WTC11 (cell line): ENCODE results near the gene ACER1. TPM values are rescaled to one million over a fixed set of nuclear protein-coding genes. Genes with fewer than 3 reads are reported as not detected.
"Not testable (repeated sequence)": the region's sequence is repeated elsewhere in the genome, so short reads cannot be mapped to it uniquely, and the experiment has no call there.

Experiments used
- ATAC-seq: fragments of 200-7000 bp; cut with Tn5 transposase; 2 replicates; pipeline ENCODE4 v1.10.0; 2021; ENCODE audit warnings: mild to moderate bottlenecking, moderate library complexity
- CTCF ChIA-PET: fragments of 300-600 bp; sonication (Branson Sonifier 250); formaldehyde crosslinking; loops from one replicate; lab custom pipeline; 2021; ENCODE audit warnings: antibody characterized with exemption; lab: Charles Lee
- POLR2A ChIA-PET: fragments of 350-600 bp; sonication (Branson Sonifier 250); formaldehyde crosslinking; loops from one replicate; lab custom pipeline; 2021; ENCODE audit warnings: antibody characterized with exemption; lab: Charles Lee
- DNase-seq: peaks from one replicate; pipeline ENCODE4 v3.0.0; 2021; ENCODE audit warnings: low spot score
- H3K27ac Mint-ChIP-seq: 2 replicates; pipeline ENCODE4 v1.8.0; 2021; ENCODE audit warnings: mixed read lengths
- H3K27me3 Mint-ChIP-seq: 2 replicates; pipeline ENCODE4 v1.8.0; 2021; ENCODE audit warnings: low read depth, mild to moderate bottlenecking, moderate library complexity, mixed read lengths
- H3K36me3 Mint-ChIP-seq: 2 replicates; pipeline ENCODE4 v1.8.0; 2021; ENCODE audit warnings: mixed read lengths
- H3K4me1 Mint-ChIP-seq: 2 replicates; pipeline ENCODE4 v1.8.0; 2022; ENCODE audit warnings: mixed read lengths
- H3K4me3 Mint-ChIP-seq: 2 replicates; pipeline ENCODE4 v1.8.0; 2021; ENCODE audit warnings: mild to moderate bottlenecking, moderate library complexity, mixed read lengths
- H3K9me3 Mint-ChIP-seq: 2 replicates; pipeline ENCODE4 v1.8.0; 2021; ENCODE audit warnings: mixed read lengths
- CBFB ChIP-seq: sonication (generic); formaldehyde crosslinking; IDR thresholded peaks from 2 replicates; pipeline ENCODE4 v1.8.1; 2022; ENCODE audit warnings: mild to moderate bottlenecking, low read depth, missing genetic modification reagents
- ESRRA ChIP-seq: sonication (generic); formaldehyde crosslinking; IDR thresholded peaks from 2 replicates; pipeline ENCODE4 v1.8.1; 2022; ENCODE audit warnings: mild to moderate bottlenecking, missing genetic modification reagents, borderline replicate concordance
- NFATC4 ChIP-seq: fragments of 250-450 bp; sonication (Bioruptor Pico); IDR thresholded peaks from 2 replicates; pipeline ENCODE4 v1.9.0; 2021; ENCODE audit warnings: mild to moderate bottlenecking
- NFYB ChIP-seq: sonication (generic); formaldehyde crosslinking; conservative IDR thresholded peaks from 2 replicates; pipeline ENCODE4 v1.8.0; 2022; ENCODE audit warnings: low read depth, missing genetic modification reagents
- SMAD4 ChIP-seq: sonication (generic); formaldehyde crosslinking; IDR thresholded peaks from 2 replicates; pipeline ENCODE4 v1.8.0; 2022; ENCODE audit warnings: mild to moderate bottlenecking, missing genetic modification reagents
- TCF7 ChIP-seq: sonication (generic); formaldehyde crosslinking; IDR thresholded peaks from 2 replicates; pipeline ENCODE4 v1.8.0; 2022; ENCODE audit warnings: mild to moderate bottlenecking, low read depth, missing genetic modification reagents, moderate library complexity
- TEAD4 ChIP-seq: sonication (generic); formaldehyde crosslinking; IDR thresholded peaks from 2 replicates; pipeline ENCODE4 v1.8.0; 2022; ENCODE audit warnings: mild to moderate bottlenecking, missing genetic modification reagents
- ZNF232 ChIP-seq: sonication (generic); formaldehyde crosslinking; IDR thresholded peaks from 2 replicates; pipeline ENCODE4 v1.8.0; 2022; ENCODE audit warnings: mild to moderate bottlenecking, missing genetic modification reagents
- total RNA-seq: library from RNA; stranded (reverse); gene quantifications from 3 replicates; pipeline ENCODE4 v1.2.3, GENCODE V29; 2021
- TF ChIP-seq, protein P1 (sequence below): sonication (generic); formaldehyde crosslinking; IDR thresholded peaks from 2 replicates; pipeline ENCODE4 v1.8.0; 2022; ENCODE audit warnings: mild to moderate bottlenecking, missing genetic modification reagents
- TF ChIP-seq, protein P2 (sequence below): sonication (generic); formaldehyde crosslinking; IDR thresholded peaks from 2 replicates; pipeline ENCODE4 v1.8.0; 2022; ENCODE audit warnings: mild to moderate bottlenecking, missing genetic modification reagents
- TF ChIP-seq, protein P3 (sequence below): sonication (generic); formaldehyde crosslinking; IDR thresholded peaks from 2 replicates; pipeline ENCODE4 v1.8.1; 2022; ENCODE audit warnings: mild to moderate bottlenecking, missing genetic modification reagents, moderate library complexity, borderline replicate concordance
- TF ChIP-seq, protein P4 (sequence below): sonication (generic); formaldehyde crosslinking; IDR thresholded peaks from 2 replicates; pipeline ENCODE4 v1.8.0; 2022; ENCODE audit warnings: mild to moderate bottlenecking, missing genetic modification reagents
- TF ChIP-seq, protein P5 (sequence below): fragments of 250-450 bp; sonication (Bioruptor Pico); IDR thresholded peaks from 2 replicates; pipeline ENCODE4 v2.1.2; 2022; ENCODE audit warnings: mild to moderate bottlenecking, moderate library complexity

The ACER1 gene
- total RNA-seq, 1 experiment from 2014 or later: not detected

DNA sequence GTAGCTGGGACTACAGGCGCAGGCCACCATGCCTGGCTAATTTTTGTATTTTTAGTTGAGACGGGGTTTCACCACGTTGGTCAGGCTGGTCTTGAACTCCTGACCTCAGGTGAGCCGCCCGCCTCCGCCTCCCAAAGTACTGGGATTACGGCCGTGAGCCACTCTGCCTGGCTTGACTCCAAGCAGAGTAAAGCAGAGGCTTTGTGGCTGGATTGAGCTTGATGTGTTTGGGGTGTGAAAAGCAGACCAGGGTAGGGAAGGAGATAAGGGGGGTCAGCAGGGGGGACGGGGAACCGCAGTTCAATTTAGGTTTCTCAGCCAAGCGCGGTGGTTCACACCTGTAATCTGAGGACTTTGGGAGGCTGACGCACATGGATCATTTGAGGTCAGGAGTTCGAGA, 23.8 kb upstream of the ACER1 start:
- Mint-ChIP-seq H3K36me3 (no peaks in the 10 kb centered on the region; the same call in 1 of the 2 replicates), H3K4me1 (no peaks in the 10 kb centered on the region), H3K27me3 (peaks cover 8% of the 10 kb centered on the region)
- no peak for ATAC-seq
- POLR2A ChIA-PET: interaction anchor here (1.1 to 1.4 kb wide), 2 partner anchors 15 to 17 kb away, joined by 3 read pairs; partner anchors contain the start of gene ALKBH7
- no peak for DNase-seq
- TF ChIP-seq, protein P1, sequence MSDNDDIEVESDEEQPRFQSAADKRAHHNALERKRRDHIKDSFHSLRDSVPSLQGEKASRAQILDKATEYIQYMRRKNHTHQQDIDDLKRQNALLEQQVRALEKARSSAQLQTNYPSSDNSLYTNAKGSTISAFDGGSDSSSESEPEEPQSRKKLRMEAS: no peak
- TF ChIP-seq, protein P2, sequence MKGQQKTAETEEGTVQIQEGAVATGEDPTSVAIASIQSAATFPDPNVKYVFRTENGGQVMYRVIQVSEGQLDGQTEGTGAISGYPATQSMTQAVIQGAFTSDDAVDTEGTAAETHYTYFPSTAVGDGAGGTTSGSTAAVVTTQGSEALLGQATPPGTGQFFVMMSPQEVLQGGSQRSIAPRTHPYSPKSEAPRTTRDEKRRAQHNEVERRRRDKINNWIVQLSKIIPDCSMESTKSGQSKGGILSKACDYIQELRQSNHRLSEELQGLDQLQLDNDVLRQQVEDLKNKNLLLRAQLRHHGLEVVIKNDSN (CRISPR knock-in tag): no peak
- TF ChIP-seq SMAD4 (CRISPR knock-in tag) (no peak), NFATC4 (no peak), ZNF232 (CRISPR knock-in tag) (no peak), TCF7 (no peak), ESRRA (no peak)
- TF ChIP-seq, all 79 proteins: peak for 0
- H3K4me3 Mint-ChIP-seq: no peak overlapping the region
- peaks cover 6% of the 10 kb centered on the region for H3K9me3 Mint-ChIP-seq
- CTCF ChIA-PET: interaction anchor here (0.7 to 1.6 kb wide), 2 partner anchors 233 to 309 kb away, joined by 3 to 6 read pairs; no protein-coding TSS in a partner anchor
- no peak overlapping the region for H3K27ac Mint-ChIP-seq

DNA sequence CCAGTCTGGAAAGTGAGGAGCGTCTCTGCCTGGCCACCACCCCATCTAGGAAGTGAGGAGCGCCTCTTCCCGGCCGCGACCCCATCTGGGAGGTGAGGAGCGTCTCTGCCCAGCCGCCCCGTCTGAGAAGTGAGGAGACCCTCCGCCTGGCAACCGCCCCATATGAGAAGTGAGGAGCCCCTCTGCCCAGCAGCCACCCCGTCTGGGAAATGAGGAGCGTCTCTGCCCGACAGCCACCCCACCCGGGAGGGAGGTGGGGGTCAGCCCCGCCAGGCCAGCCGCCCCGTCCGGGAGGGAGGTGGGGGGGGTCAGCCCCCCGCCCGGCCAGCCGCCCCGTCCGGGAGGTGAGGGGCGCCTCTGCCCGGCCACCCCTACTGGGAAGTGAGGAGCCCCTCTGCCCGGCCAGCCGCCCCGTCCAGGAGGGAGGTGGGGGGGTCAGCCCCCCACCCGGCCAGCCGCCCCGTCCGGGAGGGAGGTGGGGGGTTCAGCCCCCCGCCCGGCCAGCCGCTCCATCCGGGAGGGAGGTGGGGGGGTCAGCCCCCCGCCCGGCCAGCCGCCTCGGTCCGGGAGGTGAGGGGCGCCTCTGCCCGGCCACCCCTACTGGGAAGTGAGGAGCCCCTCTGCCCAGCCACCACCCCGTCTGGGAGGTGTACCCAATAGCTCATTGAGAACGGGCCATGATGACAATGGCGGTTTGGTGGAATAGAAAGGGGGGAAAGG, 22.1 kb upstream of the ACER1 start:
- H3K4me3 Mint-ChIP-seq, H3K27me3 Mint-ChIP-seq, POLR2A ChIA-PET, H3K27ac Mint-ChIP-seq, H3K4me1 Mint-ChIP-seq, H3K36me3 Mint-ChIP-seq, DNase-seq, ATAC-seq, H3K9me3 Mint-ChIP-seq, CTCF ChIA-PET: not testable (repeated sequence)

DNA sequence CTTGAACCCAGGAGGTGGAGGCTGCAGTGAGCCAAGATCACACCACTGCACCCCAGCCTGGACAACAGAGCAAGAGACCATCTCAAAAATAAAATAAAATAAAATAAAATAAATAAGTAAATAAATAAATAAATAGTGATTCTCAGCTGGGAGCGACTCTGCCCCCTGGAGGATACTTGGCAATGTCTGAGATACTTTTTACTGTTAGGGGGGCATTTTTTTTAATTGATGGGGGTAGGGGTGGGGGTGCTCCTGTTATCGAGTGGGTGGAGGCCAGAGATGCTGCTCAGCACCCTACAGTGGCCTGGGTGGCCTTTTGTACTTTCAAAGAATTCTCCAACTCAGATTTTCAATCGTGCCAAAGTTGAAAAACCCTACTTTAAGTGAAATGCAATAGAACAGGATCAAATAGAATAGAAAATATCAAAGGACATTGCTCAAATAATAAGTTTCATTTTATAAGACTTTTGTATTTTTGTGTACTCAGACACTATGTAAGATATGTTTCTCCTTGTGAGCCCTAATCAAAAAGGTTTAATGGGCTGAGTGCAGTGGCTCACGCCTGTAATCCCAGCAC, 20.8 kb upstream of the ACER1 start:
- Mint-ChIP-seq H3K4me3 (no peak overlapping the region), H3K36me3 (no peaks in the 10 kb centered on the region; the same call in 1 of the 2 replicates), H3K4me1 (no peaks in the 10 kb centered on the region)
- TF ChIP-seq, protein P3, sequence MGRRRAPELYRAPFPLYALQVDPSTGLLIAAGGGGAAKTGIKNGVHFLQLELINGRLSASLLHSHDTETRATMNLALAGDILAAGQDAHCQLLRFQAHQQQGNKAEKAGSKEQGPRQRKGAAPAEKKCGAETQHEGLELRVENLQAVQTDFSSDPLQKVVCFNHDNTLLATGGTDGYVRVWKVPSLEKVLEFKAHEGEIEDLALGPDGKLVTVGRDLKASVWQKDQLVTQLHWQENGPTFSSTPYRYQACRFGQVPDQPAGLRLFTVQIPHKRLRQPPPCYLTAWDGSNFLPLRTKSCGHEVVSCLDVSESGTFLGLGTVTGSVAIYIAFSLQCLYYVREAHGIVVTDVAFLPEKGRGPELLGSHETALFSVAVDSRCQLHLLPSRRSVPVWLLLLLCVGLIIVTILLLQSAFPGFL: no peak
- TF ChIP-seq, protein P4, sequence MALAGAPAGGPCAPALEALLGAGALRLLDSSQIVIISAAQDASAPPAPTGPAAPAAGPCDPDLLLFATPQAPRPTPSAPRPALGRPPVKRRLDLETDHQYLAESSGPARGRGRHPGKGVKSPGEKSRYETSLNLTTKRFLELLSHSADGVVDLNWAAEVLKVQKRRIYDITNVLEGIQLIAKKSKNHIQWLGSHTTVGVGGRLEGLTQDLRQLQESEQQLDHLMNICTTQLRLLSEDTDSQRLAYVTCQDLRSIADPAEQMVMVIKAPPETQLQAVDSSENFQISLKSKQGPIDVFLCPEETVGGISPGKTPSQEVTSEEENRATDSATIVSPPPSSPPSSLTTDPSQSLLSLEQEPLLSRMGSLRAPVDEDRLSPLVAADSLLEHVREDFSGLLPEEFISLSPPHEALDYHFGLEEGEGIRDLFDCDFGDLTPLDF (CRISPR knock-in tag): no peak
- TF ChIP-seq, protein P5, sequence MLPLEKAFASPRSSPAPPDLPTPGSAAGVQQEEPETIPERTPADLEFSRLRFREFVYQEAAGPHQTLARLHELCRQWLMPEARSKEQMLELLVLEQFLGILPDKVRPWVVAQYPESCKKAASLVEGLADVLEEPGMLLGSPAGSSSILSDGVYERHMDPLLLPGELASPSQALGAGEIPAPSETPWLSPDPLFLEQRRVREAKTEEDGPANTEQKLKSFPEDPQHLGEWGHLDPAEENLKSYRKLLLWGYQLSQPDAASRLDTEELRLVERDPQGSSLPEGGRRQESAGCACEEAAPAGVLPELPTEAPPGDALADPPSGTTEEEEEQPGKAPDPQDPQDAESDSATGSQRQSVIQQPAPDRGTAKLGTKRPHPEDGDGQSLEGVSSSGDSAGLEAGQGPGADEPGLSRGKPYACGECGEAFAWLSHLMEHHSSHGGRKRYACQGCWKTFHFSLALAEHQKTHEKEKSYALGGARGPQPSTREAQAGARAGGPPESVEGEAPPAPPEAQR (CRISPR knock-in tag): no peak
- no peak for TF ChIP-seq CBFB (CRISPR knock-in tag)
- no peak for TF ChIP-seq NFYB
- no peak for TF ChIP-seq TEAD4 (CRISPR knock-in tag)
- TF ChIP-seq, all 79 proteins: peak for 0
- Mint-ChIP-seq H3K9me3 (peaks cover 9% of the 10 kb centered on the region), H3K27me3 (peaks cover 3% of the 10 kb centered on the region), H3K27ac (no peak overlapping the region)
- ChIA-PET CTCF (interaction anchor here (0.6 to 1.2 kb wide), 7 partner anchors 14 to 1697 kb away, joined by 3 to 9 read pairs (median 3); partner anchors contain the start of gene ALKBH7), POLR2A (interaction anchor here (0.6 kb wide), 1 partner anchor 107 kb away, joined by 4 read pairs; no protein-coding TSS in a partner anchor)
- ATAC-seq: no peak
- no peak for DNase-seq
